ENCODE measurements around the gene FBN1.

The FBN1 gene

DNA sequence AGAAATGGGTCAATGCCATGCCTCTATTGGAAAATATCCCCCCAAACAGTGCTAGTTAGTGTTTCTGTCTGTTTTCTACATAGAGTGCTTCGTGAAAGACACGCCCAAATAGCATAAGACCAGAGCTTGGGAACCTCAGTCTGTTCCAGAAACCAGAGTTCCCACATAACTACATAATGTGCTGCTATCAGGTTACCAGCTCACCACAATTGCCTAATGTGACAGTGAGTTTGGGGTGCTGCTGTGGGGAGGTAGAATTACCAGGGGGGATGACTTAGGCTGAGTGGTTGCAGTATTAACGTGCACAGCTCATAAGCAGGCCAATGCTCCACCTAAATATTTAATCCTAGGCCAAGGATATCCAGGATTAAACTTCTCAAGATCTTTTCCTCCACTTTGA is 275.0 kb downstream of the FBN1 start:
- DNase-seq (ENCODE audit: low spot score) (no peak), ATAC-seq (ENCODE audit: low read depth) (peak; percentile 60)
- Histone ChIP-seq H3K9me3 (ENCODE audit: severe bottlenecking) (no peaks in the 10 kb centered on the region), H3K4me3 (ENCODE audit: severe bottlenecking) (no peak overlapping the region), H3K27ac (ENCODE audit: poor library complexity, severe bottlenecking) (no peak overlapping the region), H3K36me3 (ENCODE audit: low read depth) (no peaks in the 10 kb centered on the region), H3K4me1 (ENCODE audit: insufficient read depth, poor library complexity, severe bottlenecking) (peaks cover 5% of the 10 kb centered on the region), H3K27me3 (ENCODE audit: insufficient read depth, poor library complexity, severe bottlenecking) (no peaks in the 10 kb centered on the region)
- TF ChIP-seq, protein P1, sequence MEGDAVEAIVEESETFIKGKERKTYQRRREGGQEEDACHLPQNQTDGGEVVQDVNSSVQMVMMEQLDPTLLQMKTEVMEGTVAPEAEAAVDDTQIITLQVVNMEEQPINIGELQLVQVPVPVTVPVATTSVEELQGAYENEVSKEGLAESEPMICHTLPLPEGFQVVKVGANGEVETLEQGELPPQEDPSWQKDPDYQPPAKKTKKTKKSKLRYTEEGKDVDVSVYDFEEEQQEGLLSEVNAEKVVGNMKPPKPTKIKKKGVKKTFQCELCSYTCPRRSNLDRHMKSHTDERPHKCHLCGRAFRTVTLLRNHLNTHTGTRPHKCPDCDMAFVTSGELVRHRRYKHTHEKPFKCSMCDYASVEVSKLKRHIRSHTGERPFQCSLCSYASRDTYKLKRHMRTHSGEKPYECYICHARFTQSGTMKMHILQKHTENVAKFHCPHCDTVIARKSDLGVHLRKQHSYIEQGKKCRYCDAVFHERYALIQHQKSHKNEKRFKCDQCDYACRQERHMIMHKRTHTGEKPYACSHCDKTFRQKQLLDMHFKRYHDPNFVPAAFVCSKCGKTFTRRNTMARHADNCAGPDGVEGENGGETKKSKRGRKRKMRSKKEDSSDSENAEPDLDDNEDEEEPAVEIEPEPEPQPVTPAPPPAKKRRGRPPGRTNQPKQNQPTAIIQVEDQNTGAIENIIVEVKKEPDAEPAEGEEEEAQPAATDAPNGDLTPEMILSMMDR (IDR thresholded peaks at IDR 0.05; ENCODE audit: poor library complexity, severe bottlenecking): no peak

DNA sequence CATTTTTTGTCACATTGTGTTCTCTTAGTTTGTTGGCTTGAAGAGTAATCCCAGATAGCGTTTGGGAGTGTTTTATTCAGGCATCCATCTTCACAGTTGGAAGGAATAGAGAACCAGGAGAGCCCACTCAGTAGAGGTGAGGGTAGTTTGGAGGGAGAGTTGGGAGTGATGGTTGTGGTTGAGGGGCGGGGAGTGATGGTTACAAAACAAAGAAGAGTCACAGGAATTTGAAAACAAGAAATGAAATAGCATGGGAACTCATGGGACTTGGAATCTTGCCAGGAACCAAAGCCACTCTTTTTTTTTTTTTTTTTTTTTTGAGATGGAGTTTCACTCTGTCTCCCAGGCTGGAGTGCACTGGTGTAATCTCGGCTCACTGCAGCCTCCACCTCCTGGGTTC is 278.0 kb downstream of the FBN1 start:
- Histone ChIP-seq H3K27ac (ENCODE audit: poor library complexity, severe bottlenecking) (no peak overlapping the region), H3K4me3 (ENCODE audit: severe bottlenecking) (no peak overlapping the region), H3K27me3 (ENCODE audit: insufficient read depth, poor library complexity, severe bottlenecking) (no peaks in the 10 kb centered on the region), H3K4me1 (ENCODE audit: insufficient read depth, poor library complexity, severe bottlenecking) (no peaks in the 10 kb centered on the region), H3K9me3 (ENCODE audit: severe bottlenecking) (no peaks in the 10 kb centered on the region), H3K36me3 (ENCODE audit: low read depth) (no peaks in the 10 kb centered on the region)
- ATAC-seq (ENCODE audit: low read depth) (no peak), DNase-seq (ENCODE audit: low spot score) (no peak)
- TF ChIP-seq, protein P1 (IDR thresholded peaks at IDR 0.05; ENCODE audit: poor library complexity, severe bottlenecking): no peak

DNA sequence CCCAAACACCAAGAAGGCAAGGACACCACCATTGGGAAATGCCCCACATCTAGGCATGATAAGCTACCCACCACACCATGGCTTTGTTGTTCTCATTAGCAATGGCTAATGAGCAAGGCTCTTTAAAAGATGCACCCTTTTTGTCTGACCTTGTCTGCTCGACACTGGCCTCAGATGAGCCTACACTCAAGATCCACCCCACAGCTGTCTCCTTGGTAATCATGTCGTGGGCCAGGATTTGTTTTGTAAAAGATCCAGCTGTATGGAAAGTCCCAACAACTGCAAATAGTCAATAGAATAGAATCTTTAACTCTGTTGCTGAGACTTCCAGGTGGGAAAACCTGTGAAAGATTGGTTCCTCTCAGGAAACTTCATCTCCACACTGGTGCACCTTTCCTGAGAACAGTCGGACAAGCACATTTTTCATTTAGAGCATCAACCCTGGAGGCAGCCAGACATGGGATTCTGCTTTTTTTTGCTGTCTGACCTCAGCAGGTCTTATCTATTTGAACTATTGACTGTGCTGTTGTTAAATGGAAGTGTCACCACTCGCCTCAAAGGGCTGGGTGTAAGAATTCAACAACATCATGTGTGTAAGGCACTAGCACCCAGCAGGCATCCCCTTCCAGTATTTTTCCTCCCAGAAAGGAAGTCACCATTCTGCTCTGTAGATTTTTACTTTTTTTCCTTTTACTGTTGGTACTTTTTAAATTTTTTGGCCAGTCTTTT is 278.8 kb downstream of the FBN1 start:
- no peaks in the 10 kb centered on the region for H3K36me3 ChIP-seq (ENCODE audit: low read depth)
- no peak overlapping the region for H3K4me3 ChIP-seq (ENCODE audit: severe bottlenecking)
- H3K27me3 ChIP-seq (ENCODE audit: insufficient read depth, poor library complexity, severe bottlenecking): no peaks in the 10 kb centered on the region
- H3K4me1 ChIP-seq (ENCODE audit: insufficient read depth, poor library complexity, severe bottlenecking): no peaks in the 10 kb centered on the region
- TF ChIP-seq, protein P1 (IDR thresholded peaks at IDR 0.05; ENCODE audit: poor library complexity, severe bottlenecking): no peak
- ATAC-seq (ENCODE audit: low read depth): no peak
- H3K9me3 ChIP-seq (ENCODE audit: severe bottlenecking): no peaks in the 10 kb centered on the region
- no peak for DNase-seq (ENCODE audit: low spot score)
- H3K27ac ChIP-seq (ENCODE audit: poor library complexity, severe bottlenecking): no peak overlapping the region

DNA sequence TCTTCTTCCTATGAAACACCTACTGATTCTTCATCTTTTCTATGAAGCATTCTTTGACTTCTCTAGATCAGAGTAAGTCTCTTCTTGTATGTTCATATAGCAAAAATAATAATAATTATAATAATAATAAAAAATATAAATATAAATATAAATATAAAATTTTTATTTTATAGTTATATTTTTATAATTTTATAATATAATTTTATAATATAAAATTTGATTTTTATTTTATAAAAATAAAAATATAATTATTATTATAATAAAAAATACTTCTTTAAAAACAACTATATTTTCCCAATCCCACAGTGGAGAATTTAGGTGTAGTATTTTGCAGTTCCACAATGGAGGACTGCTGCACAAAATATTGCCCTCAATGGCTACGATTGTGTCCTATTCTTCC is 279.9 kb downstream of the FBN1 start:
- Histone ChIP-seq H3K4me3 (ENCODE audit: severe bottlenecking) (no peak overlapping the region), H3K27ac (ENCODE audit: poor library complexity, severe bottlenecking) (no peak overlapping the region), H3K27me3 (ENCODE audit: insufficient read depth, poor library complexity, severe bottlenecking) (no peaks in the 10 kb centered on the region), H3K4me1 (ENCODE audit: insufficient read depth, poor library complexity, severe bottlenecking) (no peaks in the 10 kb centered on the region), H3K9me3 (ENCODE audit: severe bottlenecking) (no peaks in the 10 kb centered on the region), H3K36me3 (ENCODE audit: low read depth) (no peaks in the 10 kb centered on the region)
- no peak for ATAC-seq (ENCODE audit: low read depth)
- DNase-seq (ENCODE audit: low spot score): no peak
- TF ChIP-seq, protein P1 (IDR thresholded peaks at IDR 0.05; ENCODE audit: poor library complexity, severe bottlenecking): no peak

DNA sequence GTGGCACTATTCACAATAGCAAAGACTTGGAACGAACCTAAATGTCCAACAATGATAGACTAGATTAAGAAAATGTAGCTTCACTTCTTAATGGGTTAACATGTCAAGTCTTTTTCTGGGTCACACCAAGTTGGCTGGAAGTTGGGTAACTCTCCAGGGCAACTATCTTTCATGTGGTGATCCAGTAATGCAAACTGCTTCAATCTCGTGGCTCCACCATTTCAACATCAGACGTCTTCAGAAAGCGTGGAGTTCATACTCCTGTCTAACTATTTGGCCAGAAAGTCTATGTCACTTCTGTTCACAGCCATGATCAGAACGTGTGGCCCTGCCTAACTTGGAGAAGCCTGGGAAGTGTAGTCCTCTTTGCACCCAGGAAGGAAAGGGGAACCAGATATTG is 282.0 kb downstream of the FBN1 start:
- DNase-seq (ENCODE audit: low spot score) (no peak), ATAC-seq (ENCODE audit: low read depth) (no peak)
- Histone ChIP-seq H3K27me3 (ENCODE audit: insufficient read depth, poor library complexity, severe bottlenecking) (no peaks in the 10 kb centered on the region), H3K27ac (ENCODE audit: poor library complexity, severe bottlenecking) (no peak overlapping the region), H3K36me3 (ENCODE audit: low read depth) (no peaks in the 10 kb centered on the region), H3K9me3 (ENCODE audit: severe bottlenecking) (no peaks in the 10 kb centered on the region), H3K4me3 (ENCODE audit: severe bottlenecking) (no peak overlapping the region), H3K4me1 (ENCODE audit: insufficient read depth, poor library complexity, severe bottlenecking) (peaks cover 8% of the 10 kb centered on the region)
- TF ChIP-seq, protein P1 (IDR thresholded peaks at IDR 0.05; ENCODE audit: poor library complexity, severe bottlenecking): no peak
